Vagina (tissue), 2 donors: Measurements from ENCODE around the gene OBSCN.

Experiments
- POLR2A ChIP-seq, 2 donors: fragments of 450-650 bp; IDR thresholded peaks; one replicate each; pipeline ENCODE4 v1.6.1; 2017; ENCODE audit warnings: antibody characterized with exemption in 2 of 2, mild to moderate bottlenecking in 2 of 2, moderate library complexity in 2 of 2
- POLR2AphosphoS5 ChIP-seq, 2 donors: sonication (generic); formaldehyde crosslinking; IDR thresholded peaks; one replicate each; pipeline ENCODE4 v1.9.0; 2017; ENCODE audit warnings: antibody characterized with exemption in 2 of 2, mild to moderate bottlenecking in 2 of 2, low read depth in 1 of 2; ENCODE audit not compliant: insufficient read depth in 1 of 2
- TF ChIP-seq, protein P1 (sequence below), 3 experiments: fragments of 450-650 bp in 2 of 3; fragments of 200-600 bp in 1 of 3; sonication (generic) in 1 of 3; IDR thresholded peaks; one replicate each; pipeline ENCODE4 v1.5.1; 2017 to 2019; ENCODE audit warnings: antibody characterized with exemption in 3 of 3, mild to moderate bottlenecking in 2 of 3, moderate library complexity in 2 of 3

DNA sequence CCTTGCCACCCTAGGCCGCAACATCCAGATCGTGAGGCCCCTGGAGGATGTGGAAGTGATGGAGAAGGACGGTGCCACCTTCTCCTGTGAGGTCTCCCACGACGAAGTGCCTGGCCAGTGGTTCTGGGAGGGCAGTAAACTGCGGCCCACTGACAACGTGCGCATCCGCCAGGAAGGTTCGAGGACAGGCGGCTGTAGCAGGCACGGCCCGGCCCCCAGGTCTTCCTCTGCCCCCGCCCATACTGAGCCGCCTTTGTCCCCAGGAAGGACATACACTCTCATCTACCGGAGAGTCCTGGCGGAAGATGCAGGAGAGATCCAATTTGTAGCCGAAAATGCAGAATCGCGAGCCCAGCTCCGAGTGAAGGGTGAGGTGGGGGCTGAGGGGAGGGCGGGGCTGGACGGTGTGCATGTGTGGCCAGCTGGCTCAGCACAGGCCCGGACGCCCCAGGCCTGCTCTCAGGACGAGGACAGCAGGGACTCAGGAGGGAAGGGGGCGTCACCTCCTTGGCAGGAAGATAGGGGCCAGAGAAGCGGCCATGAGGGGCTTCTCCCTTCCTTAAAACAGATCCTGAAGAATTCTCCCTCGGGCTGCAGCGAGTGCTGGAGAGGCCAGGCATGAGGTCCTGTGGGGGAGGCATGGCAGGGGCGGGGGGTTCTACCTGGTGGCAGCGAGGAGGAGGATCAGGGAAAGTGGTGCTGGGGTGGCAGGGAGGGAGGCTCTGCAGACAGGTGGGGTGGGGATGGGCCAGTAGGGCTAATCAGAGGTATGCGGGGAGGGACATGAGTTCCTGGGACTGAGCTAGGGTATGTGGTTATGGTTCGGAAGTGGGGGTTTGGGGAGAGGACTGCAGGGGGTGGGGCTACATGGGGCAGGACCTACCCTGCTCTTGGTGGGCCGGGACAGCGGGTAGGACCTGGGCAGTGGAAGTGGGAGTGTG, 69.9 kb downstream of the OBSCN start:
- TF ChIP-seq, protein P1, sequence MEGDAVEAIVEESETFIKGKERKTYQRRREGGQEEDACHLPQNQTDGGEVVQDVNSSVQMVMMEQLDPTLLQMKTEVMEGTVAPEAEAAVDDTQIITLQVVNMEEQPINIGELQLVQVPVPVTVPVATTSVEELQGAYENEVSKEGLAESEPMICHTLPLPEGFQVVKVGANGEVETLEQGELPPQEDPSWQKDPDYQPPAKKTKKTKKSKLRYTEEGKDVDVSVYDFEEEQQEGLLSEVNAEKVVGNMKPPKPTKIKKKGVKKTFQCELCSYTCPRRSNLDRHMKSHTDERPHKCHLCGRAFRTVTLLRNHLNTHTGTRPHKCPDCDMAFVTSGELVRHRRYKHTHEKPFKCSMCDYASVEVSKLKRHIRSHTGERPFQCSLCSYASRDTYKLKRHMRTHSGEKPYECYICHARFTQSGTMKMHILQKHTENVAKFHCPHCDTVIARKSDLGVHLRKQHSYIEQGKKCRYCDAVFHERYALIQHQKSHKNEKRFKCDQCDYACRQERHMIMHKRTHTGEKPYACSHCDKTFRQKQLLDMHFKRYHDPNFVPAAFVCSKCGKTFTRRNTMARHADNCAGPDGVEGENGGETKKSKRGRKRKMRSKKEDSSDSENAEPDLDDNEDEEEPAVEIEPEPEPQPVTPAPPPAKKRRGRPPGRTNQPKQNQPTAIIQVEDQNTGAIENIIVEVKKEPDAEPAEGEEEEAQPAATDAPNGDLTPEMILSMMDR (IDR thresholded peaks at IDR 0.05) = no peak
- TF ChIP-seq POLR2AphosphoS5 (IDR thresholded peaks at IDR 0.05; ENCODE audit: insufficient read depth in 1 of 2, low read depth in 1 of 2) = no peak
- TF ChIP-seq POLR2A (IDR thresholded peaks at IDR 0.05) = no peak
